Measurements from ENCODE around the gene STARD5.

GRCh38 chr15:81302701-81303109, 21.2 kb downstream of the STARD5 start:
- TF ChIP-seq CTCF (IDR thresholded peaks at IDR 0.05) (no peak), POLR2A (IDR thresholded peaks at IDR 0.05) (no peak)
